Measurements from ENCODE around the gene CDK6. TPM values are rescaled to one million over a fixed set of nuclear protein-coding genes. Genes with fewer than 3 reads are reported as not detected.

CDK6 gene
- total and polyA plus RNA-seq, 10 of the 15 experiments (the other 5 are each of a cell fraction or from before 2014, with no cell fraction given), result 8.0 to 118 (median 45.8) TPM

DNA sequence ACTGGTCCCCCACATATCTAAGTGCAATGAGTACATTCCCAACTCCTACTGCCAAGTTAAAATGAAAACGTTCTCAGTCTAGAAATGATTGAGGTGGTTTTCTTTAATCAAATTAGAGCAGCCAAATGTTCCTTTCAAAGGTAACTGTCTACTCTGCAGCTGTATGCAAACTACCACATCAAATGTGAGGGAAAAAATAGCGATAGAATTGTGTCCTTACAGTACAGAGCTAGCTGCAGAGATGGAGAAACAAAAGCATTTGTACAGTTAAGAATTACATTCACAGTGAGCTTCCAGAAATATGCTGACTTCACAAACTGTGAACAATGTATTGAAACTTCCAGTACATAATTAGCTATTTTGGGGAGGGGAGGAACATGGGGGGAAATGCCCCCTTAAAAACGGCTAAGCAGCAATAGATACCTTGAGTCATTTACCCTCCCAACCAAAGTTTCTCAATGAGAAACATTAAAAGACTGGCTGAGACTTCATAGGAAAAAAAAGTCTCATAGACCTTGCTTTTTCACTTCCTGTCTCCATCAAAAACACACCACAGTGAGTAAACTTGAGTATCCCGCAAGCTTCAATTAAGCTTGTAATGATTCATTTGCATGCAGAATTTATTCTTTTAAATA lies 22.9 kb downstream of the CDK6 start (continued):
- TF ChIP-seq, protein P1, sequence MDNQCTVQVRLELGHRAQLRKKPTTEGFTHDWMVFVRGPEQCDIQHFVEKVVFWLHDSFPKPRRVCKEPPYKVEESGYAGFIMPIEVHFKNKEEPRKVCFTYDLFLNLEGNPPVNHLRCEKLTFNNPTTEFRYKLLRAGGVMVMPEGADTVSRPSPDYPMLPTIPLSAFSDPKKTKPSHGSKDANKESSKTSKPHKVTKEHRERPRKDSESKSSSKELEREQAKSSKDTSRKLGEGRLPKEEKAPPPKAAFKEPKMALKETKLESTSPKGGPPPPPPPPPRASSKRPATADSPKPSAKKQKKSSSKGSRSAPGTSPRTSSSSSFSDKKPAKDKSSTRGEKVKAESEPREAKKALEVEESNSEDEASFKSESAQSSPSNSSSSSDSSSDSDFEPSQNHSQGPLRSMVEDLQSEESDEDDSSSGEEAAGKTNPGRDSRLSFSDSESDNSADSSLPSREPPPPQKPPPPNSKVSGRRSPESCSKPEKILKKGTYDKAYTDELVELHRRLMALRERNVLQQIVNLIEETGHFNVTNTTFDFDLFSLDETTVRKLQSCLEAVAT (IDR thresholded peaks at IDR 0.05), result peak; percentile 55
- no peak for TF ChIP-seq CHD2 (IDR thresholded peaks at IDR 0.05; ENCODE audit: borderline replicate concordance, low read depth, low read length)
- no peak; the same call in 1 of the 2 replicates for TF ChIP-seq SMC3 (IDR thresholded peaks at IDR 0.05; ENCODE audit: borderline replicate concordance, low read length)
- TF ChIP-seq PAX5 (IDR thresholded peaks at IDR 0.05; ENCODE audit: borderline replicate concordance, low read depth, low read length), result peak; percentile 65; the same call in 1 of the 2 replicates
- no peak for TF ChIP-seq SIN3A (IDR thresholded peaks at IDR 0.05; ENCODE audit: low read depth, low read length)
- TF ChIP-seq EP300 (IDR thresholded peaks at IDR 0.05; ENCODE audit: borderline replicate concordance in 1 of 2, control insufficient read depth in 1 of 2, low read depth in 2 of 2, low read length in 2 of 2), result peak; percentile 76 to 85
- no peak for TF ChIP-seq SREBF1 (IDR thresholded peaks at IDR 0.05; ENCODE audit: low read length)
- TF ChIP-seq STAT1 (conservative IDR thresholded peaks at IDR 0.05), result no peak
- TF ChIP-seq, protein P2, sequence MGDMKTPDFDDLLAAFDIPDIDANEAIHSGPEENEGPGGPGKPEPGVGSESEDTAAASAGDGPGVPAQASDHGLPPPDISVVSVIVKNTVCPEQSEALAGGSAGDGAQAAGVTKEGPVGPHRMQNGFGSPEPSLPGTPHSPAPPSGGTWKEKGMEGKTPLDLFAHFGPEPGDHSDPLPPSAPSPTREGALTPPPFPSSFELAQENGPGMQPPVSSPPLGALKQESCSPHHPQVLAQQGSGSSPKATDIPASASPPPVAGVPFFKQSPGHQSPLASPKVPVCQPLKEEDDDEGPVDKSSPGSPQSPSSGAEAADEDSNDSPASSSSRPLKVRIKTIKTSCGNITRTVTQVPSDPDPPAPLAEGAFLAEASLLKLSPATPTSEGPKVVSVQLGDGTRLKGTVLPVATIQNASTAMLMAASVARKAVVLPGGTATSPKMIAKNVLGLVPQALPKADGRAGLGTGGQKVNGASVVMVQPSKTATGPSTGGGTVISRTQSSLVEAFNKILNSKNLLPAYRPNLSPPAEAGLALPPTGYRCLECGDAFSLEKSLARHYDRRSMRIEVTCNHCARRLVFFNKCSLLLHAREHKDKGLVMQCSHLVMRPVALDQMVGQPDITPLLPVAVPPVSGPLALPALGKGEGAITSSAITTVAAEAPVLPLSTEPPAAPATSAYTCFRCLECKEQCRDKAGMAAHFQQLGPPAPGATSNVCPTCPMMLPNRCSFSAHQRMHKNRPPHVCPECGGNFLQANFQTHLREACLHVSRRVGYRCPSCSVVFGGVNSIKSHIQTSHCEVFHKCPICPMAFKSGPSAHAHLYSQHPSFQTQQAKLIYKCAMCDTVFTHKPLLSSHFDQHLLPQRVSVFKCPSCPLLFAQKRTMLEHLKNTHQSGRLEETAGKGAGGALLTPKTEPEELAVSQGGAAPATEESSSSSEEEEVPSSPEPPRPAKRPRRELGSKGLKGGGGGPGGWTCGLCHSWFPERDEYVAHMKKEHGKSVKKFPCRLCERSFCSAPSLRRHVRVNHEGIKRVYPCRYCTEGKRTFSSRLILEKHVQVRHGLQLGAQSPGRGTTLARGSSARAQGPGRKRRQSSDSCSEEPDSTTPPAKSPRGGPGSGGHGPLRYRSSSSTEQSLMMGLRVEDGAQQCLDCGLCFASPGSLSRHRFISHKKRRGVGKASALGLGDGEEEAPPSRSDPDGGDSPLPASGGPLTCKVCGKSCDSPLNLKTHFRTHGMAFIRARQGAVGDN (IDR thresholded peaks at IDR 0.05), result no peak
- TF ChIP-seq CREM (IDR thresholded peaks at IDR 0.05; ENCODE audit: low read depth), result peak; percentile 83
- TF ChIP-seq CBX5 (IDR thresholded peaks at IDR 0.05; ENCODE audit: low read depth), result peak; percentile 87; the same call in 1 of the 2 replicates
- no peak for TF ChIP-seq SREBF2 (IDR thresholded peaks at IDR 0.05; ENCODE audit: low read length)
- TF ChIP-seq CEBPB (IDR thresholded peaks at IDR 0.05; ENCODE audit: borderline replicate concordance in 1 of 2, low read depth in 2 of 2, low read length in 2 of 2), result peak in 1 of 2 experiments; percentile 46; a peak in 1 of 4 replicates
- TF ChIP-seq BHLHE40 (IDR thresholded peaks at IDR 0.05; ENCODE audit: borderline replicate concordance in 1 of 2, low read depth in 2 of 2, low read length in 1 of 2), result peak in 1 of 2 experiments; percentile 34; a peak in 2 of 4 replicates
- TF ChIP-seq POLR2AphosphoS5 (IDR thresholded peaks at IDR 0.05; ENCODE audit: low read length), result 0 out of 2 replicates have a peak, but pooled peaks have one; percentile 36
- peak; percentile 70; the same call in 1 of the 2 replicates for TF ChIP-seq STAT3 (IDR thresholded peaks at IDR 0.05; ENCODE audit: low read depth, low read length)
- peak; percentile 80 for TF ChIP-seq ATF7 (IDR thresholded peaks at IDR 0.05; ENCODE audit: low read depth)
- no peak for TF ChIP-seq SMAD5 (IDR thresholded peaks at IDR 0.05; ENCODE audit: low read depth)
- TF ChIP-seq CBFB (IDR thresholded peaks at IDR 0.05; ENCODE audit: low read depth), result peak; percentile 51
- TF ChIP-seq HDAC6 (IDR thresholded peaks at IDR 0.05; ENCODE audit: unreplicated experiment), result no peak
- TF ChIP-seq, protein P3, sequence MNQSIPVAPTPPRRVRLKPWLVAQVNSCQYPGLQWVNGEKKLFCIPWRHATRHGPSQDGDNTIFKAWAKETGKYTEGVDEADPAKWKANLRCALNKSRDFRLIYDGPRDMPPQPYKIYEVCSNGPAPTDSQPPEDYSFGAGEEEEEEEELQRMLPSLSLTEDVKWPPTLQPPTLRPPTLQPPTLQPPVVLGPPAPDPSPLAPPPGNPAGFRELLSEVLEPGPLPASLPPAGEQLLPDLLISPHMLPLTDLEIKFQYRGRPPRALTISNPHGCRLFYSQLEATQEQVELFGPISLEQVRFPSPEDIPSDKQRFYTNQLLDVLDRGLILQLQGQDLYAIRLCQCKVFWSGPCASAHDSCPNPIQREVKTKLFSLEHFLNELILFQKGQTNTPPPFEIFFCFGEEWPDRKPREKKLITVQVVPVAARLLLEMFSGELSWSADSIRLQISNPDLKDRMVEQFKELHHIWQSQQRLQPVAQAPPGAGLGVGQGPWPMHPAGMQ (IDR thresholded peaks at IDR 0.05; ENCODE audit: borderline replicate concordance), result no peak
- TF ChIP-seq, protein P4, sequence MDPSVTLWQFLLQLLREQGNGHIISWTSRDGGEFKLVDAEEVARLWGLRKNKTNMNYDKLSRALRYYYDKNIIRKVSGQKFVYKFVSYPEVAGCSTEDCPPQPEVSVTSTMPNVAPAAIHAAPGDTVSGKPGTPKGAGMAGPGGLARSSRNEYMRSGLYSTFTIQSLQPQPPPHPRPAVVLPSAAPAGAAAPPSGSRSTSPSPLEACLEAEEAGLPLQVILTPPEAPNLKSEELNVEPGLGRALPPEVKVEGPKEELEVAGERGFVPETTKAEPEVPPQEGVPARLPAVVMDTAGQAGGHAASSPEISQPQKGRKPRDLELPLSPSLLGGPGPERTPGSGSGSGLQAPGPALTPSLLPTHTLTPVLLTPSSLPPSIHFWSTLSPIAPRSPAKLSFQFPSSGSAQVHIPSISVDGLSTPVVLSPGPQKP (IDR thresholded peaks at IDR 0.05; ENCODE audit: low read depth, low read length), result no peak
- no peak for TF ChIP-seq JUND (IDR thresholded peaks at IDR 0.05; ENCODE audit: low read depth, low read length)

Data from GM12878 (cell line).